Endodermal cell (in vitro differentiated cells): ENCODE data around the gene CPTP. TPM values are rescaled to one million over a fixed set of nuclear protein-coding genes. Genes with fewer than 3 reads are reported as not detected.

Experiments used
- DNase-seq: peaks from one replicate; pipeline ENCODE4 v3.0.0-alpha.2; 2017
- H3K27ac ChIP-seq: 2 replicates; pipeline ENCODE4 v1.5.1; 2013; ENCODE audit warnings: mild to moderate bottlenecking, low read depth, low read length, moderate library complexity
- H3K27me3 ChIP-seq: 2 replicates; pipeline ENCODE4 v1.6.1; 2013; ENCODE audit warnings: mild to moderate bottlenecking, low read length, moderate library complexity; ENCODE audit not compliant: insufficient read depth, control insufficient read depth, poor library complexity, severe bottlenecking
- H3K36me3 ChIP-seq: 2 replicates; pipeline ENCODE4 v1.7.0; 2013; ENCODE audit warnings: mild to moderate bottlenecking, low read length, moderate library complexity; ENCODE audit not compliant: control insufficient read depth, insufficient read depth
- H3K4me1 ChIP-seq: one replicate; pipeline ENCODE4 v1.7.0; 2013; ENCODE audit warnings: low read length; ENCODE audit not compliant: control insufficient read depth, insufficient read depth
- H3K4me3 ChIP-seq: 2 replicates; pipeline ENCODE4 v1.5.1; 2013; ENCODE audit warnings: mild to moderate bottlenecking, low read length, moderate library complexity
- H3K9ac ChIP-seq: 2 replicates; pipeline ENCODE4 v1.6.1; 2013; ENCODE audit warnings: mild to moderate bottlenecking, low read length, moderate library complexity; ENCODE audit not compliant: poor library complexity, severe bottlenecking; ENCODE audit errors: extremely low read depth
- H3K9me3 ChIP-seq: 2 replicates; pipeline ENCODE4 v1.6.1; 2013; ENCODE audit warnings: mild to moderate bottlenecking, low read length, moderate library complexity; ENCODE audit not compliant: control insufficient read depth
- H3K27ac Mint-ChIP-seq: 2 replicates; pipeline ENCODE4 v1.8.0; 2020; ENCODE audit warnings: mixed read lengths
- H3K27me3 Mint-ChIP-seq: 2 replicates; pipeline ENCODE4 v1.8.0; 2021; ENCODE audit warnings: mild to moderate bottlenecking, mixed read lengths; ENCODE audit not compliant: insufficient read depth
- H3K36me3 Mint-ChIP-seq: 2 replicates; pipeline ENCODE4 v1.8.0; 2020; ENCODE audit warnings: low read depth, mixed read lengths
- H3K4me1 Mint-ChIP-seq: 2 replicates; pipeline ENCODE4 v1.8.0; 2020; ENCODE audit warnings: mixed read lengths
- H3K4me3 Mint-ChIP-seq: 2 replicates; pipeline ENCODE4 v1.8.0; 2020; ENCODE audit warnings: mild to moderate bottlenecking, moderate library complexity, mixed read lengths
- H3K9me3 Mint-ChIP-seq: 2 replicates; pipeline ENCODE4 v1.8.0; 2020; ENCODE audit warnings: mild to moderate bottlenecking, mixed read lengths
- CTCF ChIP-seq: fragments of 200-600 bp; sonication (generic); conservative IDR thresholded peaks from 2 replicates; pipeline ENCODE4 v1.5.0; 2021; ENCODE audit warnings: antibody characterized with exemption, mild to moderate bottlenecking
- WGBS, 2 experiments: methylation state at CpG; one replicate each; pipeline versions ENCODE4 v1.1.5 to v1.1.7; 2013; ENCODE audit warnings: missing lambda C conversion rate in 2 of 2, mixed read lengths in 1 of 2; ENCODE audit not compliant: insufficient coverage in 1 of 2, insufficient read length in 1 of 2; 5-methylcytosine and 5-hydroxymethylcytosine counted together
- total RNA-seq, 2 donors: library from RNA; stranded (reverse); fragmentation: NEBNext Ultra II Directional in 1 of 2; extraction: Animal tissue kit (Norgen Biotek cat#: 25700) in 1 of 2; gene quantifications; 2 replicates in 1 of 2; 3 replicates in 1 of 2; pipeline ENCODE4 v1.2.1, GENCODE V29; 2021

The CPTP gene
- total RNA-seq, 2 donors from 2014 or later, result 12.0 to 13.6 TPM

- H3K36me3 Mint-ChIP-seq, result no peaks in the 10 kb centered on the region
- Histone ChIP-seq H3K9me3 (no peaks in the 10 kb centered on the region), H3K9ac (no peak overlapping the region), H3K4me3 (no peak overlapping the region), H3K36me3 (no peaks in the 10 kb centered on the region), H3K27me3 (no peaks in the 10 kb centered on the region), H3K4me1 (no peaks in the 10 kb centered on the region), H3K27ac (no peak overlapping the region)
- no peak overlapping the region for H3K27ac Mint-ChIP-seq
- no peak for DNase-seq
- WGBS, 2 experiments, result 92 to 94% methylated on average over 20 to 28 of the region's 32 CpGs
- no peaks in the 10 kb centered on the region for H3K4me1 Mint-ChIP-seq
- no peaks in the 10 kb centered on the region for H3K9me3 Mint-ChIP-seq
- no peak for TF ChIP-seq CTCF
- H3K27me3 Mint-ChIP-seq, result no peaks in the 10 kb centered on the region
- H3K4me3 Mint-ChIP-seq, result no peak overlapping the region
Measured at GRCh38 chr1:1284221-1285101, 40.1 kb upstream of the CPTP start.

GRCh38 chr1:1285102-1285571, 39.5 kb upstream of the CPTP start:
- H3K36me3 Mint-ChIP-seq, result no peaks in the 10 kb centered on the region
- Histone ChIP-seq H3K36me3 (no peaks in the 10 kb centered on the region), H3K9me3 (no peaks in the 10 kb centered on the region), H3K27me3 (no peaks in the 10 kb centered on the region), H3K27ac (no peak overlapping the region), H3K9ac (no peak overlapping the region), H3K4me1 (no peaks in the 10 kb centered on the region), H3K4me3 (no peak overlapping the region)
- H3K9me3 Mint-ChIP-seq, result peaks cover 2% of the 10 kb centered on the region
- peak; percentile 66 for DNase-seq
- TF ChIP-seq CTCF, result no peak
- H3K4me3 Mint-ChIP-seq, result no peak overlapping the region
- no peaks in the 10 kb centered on the region for H3K27me3 Mint-ChIP-seq
- H3K27ac Mint-ChIP-seq, result no peak overlapping the region
- H3K4me1 Mint-ChIP-seq, result no peaks in the 10 kb centered on the region
- 93 to 100% methylated on average over 9 to 22 of the region's 22 CpGs for WGBS, 2 experiments

- DNase-seq, result peak; percentile 53
- H3K27ac Mint-ChIP-seq, result no peak overlapping the region
- WGBS, 2 experiments, result 91% methylated on average over 28 to 37 of the region's 37 CpGs
Measured at GRCh38 chr1:1285611-1286311, 38.8 kb upstream of the CPTP start.

More at GRCh38 chr1:1285611-1286311, 38.8 kb upstream of the CPTP start:
- Histone ChIP-seq H3K9me3 (no peaks in the 10 kb centered on the region), H3K27me3 (no peaks in the 10 kb centered on the region), H3K27ac (no peak overlapping the region), H3K9ac (no peak overlapping the region), H3K4me3 (no peak overlapping the region), H3K4me1 (no peaks in the 10 kb centered on the region), H3K36me3 (no peaks in the 10 kb centered on the region)
- Mint-ChIP-seq H3K27me3 (no peaks in the 10 kb centered on the region), H3K4me1 (no peaks in the 10 kb centered on the region), H3K4me3 (no peak overlapping the region), H3K9me3 (peaks cover 2% of the 10 kb centered on the region), H3K36me3 (no peaks in the 10 kb centered on the region)
- no peak for TF ChIP-seq CTCF
